Measurements from ENCODE around the gene MS4A3. TPM values are rescaled to one million over a fixed set of nuclear protein-coding genes. Genes with fewer than 3 reads are reported as not detected.

Gene MS4A3
- total and polyA plus RNA-seq, 10 of the 15 experiments (the other 5 are each of a cell fraction or from before 2014, with no cell fraction given) = 0.13 TPM; not detected in 9

GRCh38 chr11:60085909-60086308 lies 29.4 kb downstream of the MS4A3 start (continued):
- no peak for TF ChIP-seq IRF5 (IDR thresholded peaks at IDR 0.05; ENCODE audit: borderline replicate concordance)
- TF ChIP-seq ATF3 (IDR thresholded peaks at IDR 0.05; ENCODE audit: borderline replicate concordance, extremely low read depth, low read depth, low read length) = no peak
- no peak for TF ChIP-seq NFIC (IDR thresholded peaks at IDR 0.05; ENCODE audit: low read depth, low read length)

- ChIA-PET CTCF (interaction anchor here (1.5 kb wide), 1 partner anchor 164 kb away, joined by 4 read pairs; no protein-coding TSS in a partner anchor), SMC1A (ENCODE audit: uncharacterized antibody, unreplicated experiment) (interaction anchor here (1.6 kb wide), 1 partner anchor 11 kb away, joined by 3 read pairs; no protein-coding TSS in a partner anchor), POLR2A (no interaction called here), RAD21 (ENCODE audit: unreplicated experiment) (no interaction called here)
- Histone ChIP-seq H3K27me3 (replicated peaks in 1 of 2; ENCODE audit: control insufficient read depth in 2 of 2, insufficient read depth in 2 of 2, low read length in 1 of 2) (no peaks in the 10 kb centered on the region), H3K4me2 (ENCODE audit: control insufficient read depth, insufficient read depth) (no peak overlapping the region), H3K9ac (ENCODE audit: control insufficient read depth, insufficient read depth, low read length) (no peak overlapping the region), H2AFZ (ENCODE audit: control insufficient read depth, low read depth, low read length) (no peak overlapping the region), H3K4me3 (no peak overlapping the region), H3K9me3 (replicated peaks; ENCODE audit: control insufficient read depth, insufficient read depth, low read length) (no peaks in the 10 kb centered on the region), H3K27ac (ENCODE audit: control insufficient read depth, insufficient read depth) (no peak overlapping the region), H3K79me2 (ENCODE audit: control insufficient read depth, insufficient read depth, low read length) (no peaks in the 10 kb centered on the region), H4K20me1 (ENCODE audit: control insufficient read depth, insufficient read depth) (no peaks in the 10 kb centered on the region), H3K4me1 (ENCODE audit: control insufficient read depth, insufficient read depth, low read length) (no peaks in the 10 kb centered on the region), H3K36me3 (ENCODE audit: control insufficient read depth in 2 of 2, insufficient read depth in 2 of 2, low read length in 1 of 2) (no peaks in the 10 kb centered on the region)
- intact Hi-C loops (cut with micrococcal nuclease; ENCODE audit: unreplicated experiment) = no loop called here
- no peak for ATAC-seq
- no peak for FAIRE-seq
- 0% methylated on average over 1 of the region's 1 CpG for WGBS (ENCODE audit: insufficient coverage, insufficient replicate concordance, low lambda C conversion rate, missing lambda C conversion rate)
- BruUV-seq (replicated peaks) = no TSS peak
- in situ Hi-C loops (cut with MboI) = no loop called here
- no peak for DNase-seq (ENCODE audit: low read depth, low spot score)
- TF ChIP-seq SREBF2 (IDR thresholded peaks at IDR 0.05; ENCODE audit: low read length) (no peak), E2F4 (IDR thresholded peaks at IDR 0.05; ENCODE audit: low read depth, low read length) (no peak), BMI1 (IDR thresholded peaks at IDR 0.05; ENCODE audit: borderline replicate concordance) (no peak), POLR2A (IDR thresholded peaks at IDR 0.05; ENCODE audit: low read depth, low read length) (no peak), NFXL1 (IDR thresholded peaks at IDR 0.05; ENCODE audit: borderline replicate concordance) (no peak), WRNIP1 (IDR thresholded peaks at IDR 0.05; ENCODE audit: borderline replicate concordance, low read depth, low read length) (no peak), ZNF592 (IDR thresholded peaks at IDR 0.05) (no peak), PRDM15 (CRISPR knock-in tag; IDR thresholded peaks at IDR 0.05) (no peak), ATF7 (IDR thresholded peaks at IDR 0.05; ENCODE audit: low read depth) (no peak)
These were observed 30.8 kb downstream of the MS4A3 start for GRCh38 chr11:60087239-60087638.

All from GM12878 (cell line).